ENCODE measurements around the gene PLCB3. TPM values are rescaled to one million over a fixed set of nuclear protein-coding genes. Genes with fewer than 3 reads are reported as not detected.

Gene PLCB3
- total and polyA plus RNA-seq, 10 of the 15 experiments (the other 5 are each of a cell fraction or from before 2014, with no cell fraction given): 0.03 to 10.3 (median 3.3) TPM

DNA sequence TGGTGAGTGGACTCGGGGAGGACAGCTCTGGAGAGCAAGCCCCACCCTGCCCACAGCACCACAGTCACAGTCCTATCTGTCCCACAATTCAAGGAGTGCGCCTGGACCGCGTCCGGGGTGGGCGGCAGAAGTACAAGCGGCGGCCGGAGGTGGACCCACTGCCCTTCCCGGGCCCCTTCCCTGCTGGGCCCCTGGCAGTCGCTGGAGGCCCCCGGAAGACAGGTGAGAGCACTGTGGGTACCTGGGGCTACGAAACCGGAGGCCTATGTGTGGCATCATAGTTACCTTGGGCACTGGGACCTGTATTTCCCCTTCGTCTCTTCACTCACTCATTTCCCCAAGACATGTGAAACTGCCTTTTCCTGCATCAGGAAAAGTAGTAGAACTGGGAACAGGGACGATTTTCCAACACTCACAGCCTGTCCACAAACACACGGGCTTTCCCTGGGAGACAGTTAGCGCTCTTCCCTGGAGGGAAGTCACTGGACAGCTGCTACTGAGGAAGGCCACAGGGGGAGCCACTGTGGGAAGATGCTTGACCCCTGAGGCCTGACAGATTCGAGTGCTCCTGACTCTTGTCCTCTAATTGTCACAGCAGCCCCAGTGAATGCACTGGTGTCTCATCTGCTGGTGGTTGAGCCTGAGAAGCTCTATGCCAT lies 62.9 kb downstream of the PLCB3 start:
- peaks cover 0 to 8% of the 10 kb centered on the region in 2 experiments; a peak in 3 of 4 replicates for H3K36me3 ChIP-seq (ENCODE audit: control insufficient read depth in 2 of 2, insufficient read depth in 2 of 2, low read length in 1 of 2)
- H3K27me3 ChIP-seq (replicated peaks in 1 of 2; ENCODE audit: control insufficient read depth in 2 of 2, insufficient read depth in 2 of 2, low read length in 1 of 2): no peaks in the 10 kb centered on the region
- intact Hi-C loops (cut with micrococcal nuclease; ENCODE audit: unreplicated experiment): no loop called here
- H3K9me3 ChIP-seq (replicated peaks; ENCODE audit: control insufficient read depth, insufficient read depth, low read length): no peaks in the 10 kb centered on the region
- ATAC-seq: no peak
- no peak overlapping the region for H3K27ac ChIP-seq (ENCODE audit: control insufficient read depth, insufficient read depth)
- CTCF ChIA-PET: no interaction called here
- no peak overlapping the region for H3K4me2 ChIP-seq (ENCODE audit: control insufficient read depth, insufficient read depth)
- in situ Hi-C loops (cut with MboI): no loop called here
- H3K4me3 ChIP-seq: no peak overlapping the region
- H3K79me2 ChIP-seq (ENCODE audit: control insufficient read depth, insufficient read depth, low read length): peaks cover 25% of the 10 kb centered on the region
- BruUV-seq (replicated peaks): no TSS peak
- no peak overlapping the region for H2AFZ ChIP-seq (ENCODE audit: control insufficient read depth, low read depth, low read length)
- SMC1A ChIA-PET (ENCODE audit: uncharacterized antibody, unreplicated experiment): no interaction called here
- DNase-seq (ENCODE audit: low read depth, low spot score): no peak
- TF ChIP-seq, protein P1, sequence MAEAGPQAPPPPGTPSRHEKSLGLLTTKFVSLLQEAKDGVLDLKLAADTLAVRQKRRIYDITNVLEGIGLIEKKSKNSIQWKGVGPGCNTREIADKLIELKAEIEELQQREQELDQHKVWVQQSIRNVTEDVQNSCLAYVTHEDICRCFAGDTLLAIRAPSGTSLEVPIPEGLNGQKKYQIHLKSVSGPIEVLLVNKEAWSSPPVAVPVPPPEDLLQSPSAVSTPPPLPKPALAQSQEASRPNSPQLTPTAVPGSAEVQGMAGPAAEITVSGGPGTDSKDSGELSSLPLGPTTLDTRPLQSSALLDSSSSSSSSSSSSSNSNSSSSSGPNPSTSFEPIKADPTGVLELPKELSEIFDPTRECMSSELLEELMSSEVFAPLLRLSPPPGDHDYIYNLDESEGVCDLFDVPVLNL (IDR thresholded peaks at IDR 0.05; ENCODE audit: low read depth, low read length): no peak
- TF ChIP-seq CTCF (IDR thresholded peaks at IDR 0.05 in 2 of 3, conservative IDR thresholded peaks at IDR 0.05 in 1 of 3; ENCODE audit: control insufficient read depth in 2 of 3, extremely low read depth in 1 of 3, insufficient read depth in 1 of 3, low read depth in 3 of 3, low read length in 3 of 3): peak in 1 of 3 experiments; percentile 18; a peak in 1 of 6 replicates
- 0 out of 2 replicates have a peak, but pooled peaks have one; percentile 13 for TF ChIP-seq NR2F1 (conservative IDR thresholded peaks at IDR 0.05)
- H3K4me1 ChIP-seq (ENCODE audit: control insufficient read depth, insufficient read depth, low read length): peaks cover 9% of the 10 kb centered on the region
- RAD21 ChIA-PET (ENCODE audit: unreplicated experiment): no interaction called here
- WGBS (ENCODE audit: insufficient coverage, insufficient replicate concordance, low lambda C conversion rate, missing lambda C conversion rate): 77% methylated on average over 19 of the region's 19 CpGs
- POLR2A ChIA-PET: no interaction called here
- no peaks in the 10 kb centered on the region for H4K20me1 ChIP-seq (ENCODE audit: control insufficient read depth, insufficient read depth)
- no peak for FAIRE-seq
- no peak overlapping the region for H3K9ac ChIP-seq (ENCODE audit: control insufficient read depth, insufficient read depth, low read length)
